Prostate gland (tissue), 2 donors: ENCODE results near the gene RASSF4. TPM values are rescaled to one million over a fixed set of nuclear protein-coding genes. Genes with fewer than 3 reads are reported as not detected.

Experiments
- DNase-seq: peaks from one replicate; pipeline ENCODE4 v3.0.0-alpha.2; 2019; ENCODE audit warnings: low spot score
- H3K27ac ChIP-seq, 2 donors: fragments of 200-600 bp; sonication (generic); 2 replicates each; pipeline ENCODE4 v1.5.1; 2017 to 2019
- H3K27me3 ChIP-seq: fragments of 200-600 bp; sonication (generic); replicated peaks from 2 replicates; pipeline ENCODE4 v1.5.1; 2019; ENCODE audit not compliant: insufficient read depth
- H3K36me3 ChIP-seq, 2 donors: fragments of 200-600 bp; sonication (generic); 1 replicate in 1 of 2; 2 replicates in 1 of 2; pipeline versions ENCODE4 v1.5.1 to v1.8.1; 2017 to 2019
- H3K4me1 ChIP-seq: fragments of 200-600 bp; sonication (generic); replicated peaks from 2 replicates; pipeline ENCODE4 v1.5.1; 2019
- H3K4me3 ChIP-seq, 2 donors: fragments of 200-600 bp; sonication (generic); 2 replicates each; pipeline ENCODE4 v1.5.1; 2017 to 2019
- H3K9me3 ChIP-seq: fragments of 200-600 bp; sonication (generic); 2 replicates; pipeline ENCODE4 v1.5.1; 2017
- POLR2A ChIP-seq: fragments of 450-650 bp; IDR thresholded peaks from one replicate; pipeline ENCODE4 v1.6.1; 2016; ENCODE audit warnings: antibody characterized with exemption, mild to moderate bottlenecking
- POLR2AphosphoS5 ChIP-seq: sonication (generic); formaldehyde crosslinking; IDR thresholded peaks from one replicate; pipeline ENCODE4 v1.6.1; 2017; ENCODE audit warnings: antibody characterized with exemption
- WGBS: methylation state at CpG from one replicate; pipeline ENCODE4 v1.1.5; 2018; 5-methylcytosine and 5-hydroxymethylcytosine counted together
- intact Hi-C: fragments of 100-400 bp; cut with DNase I; formaldehyde crosslinking; loops from one replicate; pipeline ENCODE4 v1.14.2; 2022
- total RNA-seq, 2 donors: library from RNA; depleted of rRNA; stranded (reverse); fragments of >200 nt; gene quantifications; one replicate each; pipeline ENCODE4 v1.1.0, GENCODE V29; 2016
- TF ChIP-seq, protein P1 (sequence below), 4 experiments: fragments of 200-600 bp in 2 of 4; fragments of 450-650 bp in 2 of 4; sonication (generic) in 2 of 4; IDR thresholded peaks; 1 replicate in 3 of 4; 2 replicates in 1 of 4; pipeline ENCODE4 v1.5.1; 2016 to 2019; ENCODE audit warnings: antibody characterized with exemption in 4 of 4, mild to moderate bottlenecking in 2 of 4, moderate library complexity in 2 of 4

RASSF4 gene
- total RNA-seq, 2 donors from 2014 or later, result 6.1 to 31.0 TPM

DNA sequence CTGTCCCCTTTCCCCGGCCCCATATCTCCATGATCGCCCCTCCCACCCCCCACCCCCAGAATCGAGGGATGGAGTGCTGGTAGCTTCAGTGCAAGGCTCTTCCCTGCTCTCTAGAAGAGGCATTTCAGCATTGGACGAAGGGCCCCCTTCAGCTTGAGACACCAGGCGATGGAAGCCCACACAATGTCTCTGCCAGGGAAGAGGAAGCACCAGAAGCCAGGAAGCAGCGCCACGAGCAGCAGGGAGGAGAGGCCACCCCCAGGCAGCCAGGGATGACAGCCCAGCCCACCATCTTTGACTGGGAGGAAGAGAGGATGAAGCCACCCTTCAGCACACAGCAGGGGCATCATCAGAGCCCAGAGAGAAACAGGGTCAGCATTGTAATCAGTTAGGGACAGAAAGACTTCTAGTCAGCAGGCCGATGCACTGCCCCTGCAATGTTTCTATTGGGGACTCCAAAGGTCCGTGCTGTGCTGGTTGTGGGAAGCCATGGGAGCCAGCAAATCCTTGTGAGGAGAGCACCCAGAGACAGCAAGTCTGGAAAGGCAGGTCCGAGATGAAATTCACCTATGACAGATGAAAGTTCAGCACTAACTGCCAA, 32.8 kb upstream of the RASSF4 start:
- TF ChIP-seq POLR2A (no peak), POLR2AphosphoS5 (no peak)
- TF ChIP-seq, protein P1, sequence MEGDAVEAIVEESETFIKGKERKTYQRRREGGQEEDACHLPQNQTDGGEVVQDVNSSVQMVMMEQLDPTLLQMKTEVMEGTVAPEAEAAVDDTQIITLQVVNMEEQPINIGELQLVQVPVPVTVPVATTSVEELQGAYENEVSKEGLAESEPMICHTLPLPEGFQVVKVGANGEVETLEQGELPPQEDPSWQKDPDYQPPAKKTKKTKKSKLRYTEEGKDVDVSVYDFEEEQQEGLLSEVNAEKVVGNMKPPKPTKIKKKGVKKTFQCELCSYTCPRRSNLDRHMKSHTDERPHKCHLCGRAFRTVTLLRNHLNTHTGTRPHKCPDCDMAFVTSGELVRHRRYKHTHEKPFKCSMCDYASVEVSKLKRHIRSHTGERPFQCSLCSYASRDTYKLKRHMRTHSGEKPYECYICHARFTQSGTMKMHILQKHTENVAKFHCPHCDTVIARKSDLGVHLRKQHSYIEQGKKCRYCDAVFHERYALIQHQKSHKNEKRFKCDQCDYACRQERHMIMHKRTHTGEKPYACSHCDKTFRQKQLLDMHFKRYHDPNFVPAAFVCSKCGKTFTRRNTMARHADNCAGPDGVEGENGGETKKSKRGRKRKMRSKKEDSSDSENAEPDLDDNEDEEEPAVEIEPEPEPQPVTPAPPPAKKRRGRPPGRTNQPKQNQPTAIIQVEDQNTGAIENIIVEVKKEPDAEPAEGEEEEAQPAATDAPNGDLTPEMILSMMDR (IDR thresholded peaks at IDR 0.05), result no peak
- intact Hi-C loops, result no loop called here
- Histone ChIP-seq H3K36me3 (no peaks in the 10 kb centered on the region), H3K9me3 (no peaks in the 10 kb centered on the region), H3K4me1 (no peaks in the 10 kb centered on the region), H3K27ac (no peak overlapping the region), H3K4me3 (no peak overlapping the region), H3K27me3 (no peaks in the 10 kb centered on the region)
- WGBS, result 58% methylated on average over 10 of the region's 10 CpGs
- no peak for DNase-seq

DNA sequence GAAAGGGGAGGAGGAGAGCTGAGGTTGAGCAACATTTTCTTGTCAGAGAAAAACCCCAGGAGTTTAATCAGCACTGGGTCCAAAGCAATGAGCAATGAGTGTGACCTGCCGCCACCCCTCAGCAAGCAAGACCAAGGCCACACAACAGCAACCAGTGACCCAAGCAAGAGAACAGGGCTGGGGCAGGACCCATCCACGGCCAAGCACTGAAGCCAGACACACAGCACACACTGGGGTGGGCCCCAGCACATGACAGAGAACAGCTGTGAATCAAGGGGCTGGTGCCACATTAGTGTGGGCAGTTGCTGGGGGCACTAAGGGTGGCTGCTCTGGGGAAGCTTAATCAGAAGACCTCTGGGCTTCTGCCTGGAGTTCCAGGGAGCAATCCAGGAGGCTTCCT, 32.2 kb upstream of the RASSF4 start:
- intact Hi-C loops, result no loop called here
- no peaks in the 10 kb centered on the region for H3K4me1 ChIP-seq
- DNase-seq, result no peak

DNA sequence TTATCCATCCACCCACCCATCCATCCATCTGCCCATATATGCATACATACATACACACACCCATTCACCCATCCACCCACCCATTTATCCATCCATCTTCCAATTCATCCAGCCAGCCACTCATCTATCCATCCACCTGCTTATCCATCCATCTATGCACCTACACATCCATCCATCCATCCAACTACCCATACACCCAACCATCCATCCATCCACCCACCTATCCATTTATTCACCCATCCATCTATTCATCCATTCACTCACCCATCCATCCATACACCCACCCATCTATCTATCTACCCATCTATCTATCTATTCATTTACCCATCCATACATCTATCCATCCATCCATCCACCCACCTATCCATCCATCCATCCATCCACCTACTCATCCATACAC, 31.1 kb upstream of the RASSF4 start:
- Histone ChIP-seq H3K9me3 (no peaks in the 10 kb centered on the region), H3K4me3 (no peak overlapping the region), H3K27ac (no peak overlapping the region), H3K27me3 (no peaks in the 10 kb centered on the region), H3K36me3 (no peaks in the 10 kb centered on the region), H3K4me1 (no peaks in the 10 kb centered on the region)
- no peak for TF ChIP-seq POLR2AphosphoS5
- TF ChIP-seq, protein P1 (IDR thresholded peaks at IDR 0.05), result no peak
- no peak for TF ChIP-seq POLR2A
- DNase-seq, result no peak
- intact Hi-C loops, result no loop called here

More for the DNA sequence above, 32.2 kb upstream of the RASSF4 start:
- Histone ChIP-seq H3K27me3 (no peaks in the 10 kb centered on the region), H3K27ac (no peak overlapping the region), H3K36me3 (no peaks in the 10 kb centered on the region), H3K4me3 (no peak overlapping the region), H3K9me3 (no peaks in the 10 kb centered on the region)
- TF ChIP-seq POLR2A, result no peak
- TF ChIP-seq POLR2AphosphoS5, result no peak
- TF ChIP-seq, protein P1 (IDR thresholded peaks at IDR 0.05), result no peak
- WGBS, result 63% methylated on average over 2 of the region's 2 CpGs

DNA sequence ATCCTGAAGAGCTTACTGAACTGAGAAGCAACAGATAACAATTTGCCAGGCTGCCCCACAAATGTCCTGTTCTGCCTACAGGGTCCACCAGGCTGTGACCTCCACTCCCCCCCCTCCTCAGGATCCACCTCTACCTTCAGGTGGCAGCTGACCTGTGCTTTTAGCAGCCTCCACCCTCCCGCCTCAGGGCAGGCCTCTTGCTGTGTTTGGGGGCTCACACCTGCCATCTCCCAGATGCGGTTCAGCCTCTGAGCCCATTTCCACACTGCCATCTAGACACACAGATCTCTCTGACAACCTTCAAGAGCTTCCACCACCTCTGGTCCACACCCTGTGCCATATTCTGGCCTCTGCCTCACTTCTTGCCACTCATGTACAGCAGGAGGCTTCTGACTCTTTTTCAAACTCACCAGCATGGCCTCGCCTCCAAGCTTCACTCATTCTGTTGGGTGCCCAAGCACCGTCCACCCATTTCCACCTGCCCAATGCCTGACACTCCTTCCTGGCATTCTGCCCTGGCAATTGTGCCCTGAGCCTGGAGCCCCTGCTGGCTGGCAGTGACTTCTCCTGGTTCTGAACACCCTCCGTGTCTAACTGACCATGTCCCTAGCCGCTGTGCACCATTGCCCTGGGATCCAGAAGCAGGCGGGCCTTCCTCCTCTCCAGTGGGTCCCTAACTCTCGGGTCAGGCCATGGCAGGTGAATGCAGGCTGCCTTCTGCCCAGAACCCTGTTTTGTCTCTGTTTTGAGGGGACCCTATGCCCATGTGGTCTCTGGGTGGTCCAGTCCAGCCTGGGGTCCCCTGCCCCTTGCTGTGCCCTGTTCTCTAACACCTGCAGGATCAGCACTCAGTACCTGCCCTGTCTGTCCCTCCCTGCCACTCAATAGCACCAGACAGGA, 30.0 kb upstream of the RASSF4 start:
- TF ChIP-seq POLR2AphosphoS5, result no peak
- TF ChIP-seq, protein P1 (IDR thresholded peaks at IDR 0.05), result no peak
- TF ChIP-seq POLR2A, result no peak
- Histone ChIP-seq H3K27me3 (no peaks in the 10 kb centered on the region), H3K27ac (no peak overlapping the region), H3K36me3 (no peaks in the 10 kb centered on the region), H3K4me1 (no peaks in the 10 kb centered on the region), H3K4me3 (no peak overlapping the region), H3K9me3 (no peaks in the 10 kb centered on the region)
- no peak for DNase-seq
- WGBS, result 95% methylated on average over 7 of the region's 8 CpGs
- intact Hi-C loops, result no loop called here
